Keratinocyte (primary cell): Measurements from ENCODE around the gene ADGRV1. TPM values are rescaled to one million over a fixed set of nuclear protein-coding genes. Genes with fewer than 3 reads are reported as not detected.

Source experiments
- DNase-seq: peaks from one replicate; pipeline ENCODE4 v3.0.0-alpha.2; 2011; ENCODE audit warnings: low read depth, missing footprints, low spot score
- FAIRE-seq: peaks from 2 replicates; lab custom pipeline; 2011; peaks lifted over from hg19 to GRCh38; lab: Jason Lieb, UNC
- H2AFZ ChIP-seq: 2 replicates; pipeline ENCODE4 v1.6.0; 2012; ENCODE audit warnings: low read length, control low read depth, inconsistent platforms; ENCODE audit not compliant: control insufficient read depth
- H3K27ac ChIP-seq: 2 replicates; pipeline ENCODE4 v1.5.1; 2011; ENCODE audit warnings: low read length; ENCODE audit not compliant: control insufficient read depth, insufficient read depth
- H3K27me3 ChIP-seq: 3 replicates; pipeline ENCODE4 v1.6.0; 2011; ENCODE audit warnings: low read length; ENCODE audit not compliant: control insufficient read depth, insufficient read depth; ENCODE audit errors: extremely low read depth
- H3K36me3 ChIP-seq, 2 experiments: 2 replicates in 1 of 2; 3 replicates in 1 of 2; pipeline ENCODE4 v1.5.1; 2011; ENCODE audit warnings: low read length in 2 of 2, mild to moderate bottlenecking in 1 of 2; ENCODE audit not compliant: control insufficient read depth in 2 of 2, insufficient read depth in 2 of 2; ENCODE audit errors: extremely low read depth in 1 of 2
- H3K4me1 ChIP-seq: 3 replicates; pipeline ENCODE4 v1.5.1; 2011; ENCODE audit warnings: low read length; ENCODE audit not compliant: control insufficient read depth, insufficient read depth; ENCODE audit errors: extremely low read depth
- H3K4me2 ChIP-seq: 3 replicates; pipeline ENCODE4 v1.6.0; 2011; ENCODE audit warnings: low read depth, low read length; ENCODE audit not compliant: control insufficient read depth, insufficient read depth; ENCODE audit errors: extremely low read depth
- H3K4me3 ChIP-seq, 3 experiments: fragments of 200-600 bp in 1 of 3; sonication (generic) in 1 of 3; 2 replicates in 2 of 3; 3 replicates in 1 of 3; pipeline ENCODE4 v1.5.1; 2011 to 2016; ENCODE audit warnings: low read length in 3 of 3, mild to moderate bottlenecking in 3 of 3, control low read depth in 2 of 3, inconsistent platforms in 1 of 3, low read depth in 1 of 3, mixed read lengths in 1 of 3, mixed run types in 1 of 3, moderate library complexity in 1 of 3; ENCODE audit not compliant: control insufficient read depth in 2 of 3, insufficient read depth in 2 of 3; ENCODE audit errors: extremely low read depth in 1 of 3
- H3K79me2 ChIP-seq: 2 replicates; pipeline ENCODE4 v1.6.0; 2012; ENCODE audit warnings: low read length; ENCODE audit not compliant: control insufficient read depth, insufficient read depth
- H3K9ac ChIP-seq: 3 replicates; pipeline ENCODE4 v1.6.0; 2011; ENCODE audit warnings: low read length; ENCODE audit not compliant: control insufficient read depth, insufficient read depth; ENCODE audit errors: extremely low read depth
- H3K9me1 ChIP-seq: 3 replicates; pipeline ENCODE4 v1.6.0; 2011; ENCODE audit warnings: low read length; ENCODE audit not compliant: control insufficient read depth, insufficient read depth; ENCODE audit errors: extremely low read depth
- H3K9me3 ChIP-seq: 2 replicates; pipeline ENCODE4 v1.5.1; 2012; ENCODE audit warnings: low read depth, low read length; ENCODE audit not compliant: control insufficient read depth
- H4K20me1 ChIP-seq: 3 replicates; pipeline ENCODE4 v1.6.0; 2011; ENCODE audit warnings: low read length; ENCODE audit not compliant: control insufficient read depth, insufficient read depth; ENCODE audit errors: extremely low read depth
- EZH2 ChIP-seq: IDR thresholded peaks from one replicate; pipeline ENCODE4 v1.6.1; 2012; ENCODE audit warnings: inconsistent platforms, mild to moderate bottlenecking, low read length, moderate library complexity
- dilution Hi-C: fragments of 300-500 bp; cut with MboI; formaldehyde crosslinking; loops from one replicate; pipeline ENCODE4 v1.7.0; 2020; ENCODE audit warnings: low sequenced_read_pairs; ENCODE audit not compliant: extremely low pct_ligation_motif_present
- polyA plus RNA-seq, 5 experiments: library from polyadenylated mRNA; depleted of rRNA in 3 of 5; stranded (reverse) in 3 of 5; stranded (forward) in 1 of 5; unstranded in 1 of 5; fragments of >200 nt; gene quantifications; 1 replicate in 1 of 5; 2 replicates in 3 of 5; 3 replicates in 1 of 5; pipeline versions ENCODE4 v1.2.1 to v1.2.3, GENCODE V29; 2011 to 2012; ENCODE audit warnings: missing spikeins in 2 of 5, low read depth in 1 of 5, low replicate concordance in 1 of 5
- TF ChIP-seq, protein P1 (sequence below), 3 experiments: IDR thresholded peaks in 1 of 3; conservative IDR thresholded peaks in 1 of 3; optimal IDR thresholded peaks in 1 of 3; 2 replicates in 2 of 3; 3 replicates in 1 of 3; pipeline versions ENCODE3 to v1.5.1; 2011; ENCODE audit warnings: low read length in 3 of 3, mild to moderate bottlenecking in 3 of 3, moderate library complexity in 2 of 3, control low read depth in 1 of 3, inconsistent platforms in 1 of 3; ENCODE audit not compliant: insufficient read depth in 2 of 3; ENCODE audit errors: extremely low read depth in 1 of 3

ADGRV1 gene
- polyA plus RNA-seq, 1 donor (not counting 4 experiments of a cell fraction or from before 2014, with no cell fraction given) = 0.05 TPM

DNA sequence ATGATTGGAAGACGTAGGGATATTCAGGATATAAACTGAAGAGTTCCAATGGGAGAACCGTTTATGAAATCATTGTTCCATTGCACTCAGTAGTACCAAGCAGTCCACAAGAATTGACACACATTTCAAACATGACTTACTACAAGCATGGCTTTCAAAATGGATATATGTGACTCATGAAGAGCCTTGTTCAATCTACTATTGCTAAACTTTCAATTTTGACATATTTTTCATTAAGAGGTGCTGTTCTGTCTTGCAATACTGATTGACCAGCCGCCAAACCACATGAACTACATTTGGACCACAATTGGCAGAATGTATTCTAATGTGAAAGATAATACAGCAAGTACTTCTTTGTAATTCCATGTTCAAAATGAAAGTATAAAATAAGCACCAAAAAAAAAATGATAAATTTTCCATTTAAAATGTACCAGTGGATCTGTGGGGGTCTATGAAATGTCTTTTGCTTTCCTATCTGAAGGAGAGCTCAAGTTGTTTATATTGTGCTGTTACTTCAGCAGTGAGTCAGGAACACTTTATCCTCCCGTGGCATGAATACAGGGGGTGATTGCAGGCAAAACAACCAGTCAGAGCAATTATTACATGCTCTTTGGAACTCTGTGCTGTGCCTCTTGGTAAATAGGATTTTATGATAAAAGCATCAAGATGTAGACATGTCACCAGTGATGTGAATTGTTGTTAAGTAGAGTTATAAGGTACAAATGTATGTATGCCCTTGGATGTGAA is 458.5 kb downstream of the ADGRV1 start:
- no peaks in the 10 kb centered on the region for H3K9me1 ChIP-seq
- no peaks in the 10 kb centered on the region for H3K27me3 ChIP-seq
- no peaks in the 10 kb centered on the region for H3K9me3 ChIP-seq
- H4K20me1 ChIP-seq = no peaks in the 10 kb centered on the region
- H3K36me3 ChIP-seq = no peaks in the 10 kb centered on the region
- TF ChIP-seq, protein P1, sequence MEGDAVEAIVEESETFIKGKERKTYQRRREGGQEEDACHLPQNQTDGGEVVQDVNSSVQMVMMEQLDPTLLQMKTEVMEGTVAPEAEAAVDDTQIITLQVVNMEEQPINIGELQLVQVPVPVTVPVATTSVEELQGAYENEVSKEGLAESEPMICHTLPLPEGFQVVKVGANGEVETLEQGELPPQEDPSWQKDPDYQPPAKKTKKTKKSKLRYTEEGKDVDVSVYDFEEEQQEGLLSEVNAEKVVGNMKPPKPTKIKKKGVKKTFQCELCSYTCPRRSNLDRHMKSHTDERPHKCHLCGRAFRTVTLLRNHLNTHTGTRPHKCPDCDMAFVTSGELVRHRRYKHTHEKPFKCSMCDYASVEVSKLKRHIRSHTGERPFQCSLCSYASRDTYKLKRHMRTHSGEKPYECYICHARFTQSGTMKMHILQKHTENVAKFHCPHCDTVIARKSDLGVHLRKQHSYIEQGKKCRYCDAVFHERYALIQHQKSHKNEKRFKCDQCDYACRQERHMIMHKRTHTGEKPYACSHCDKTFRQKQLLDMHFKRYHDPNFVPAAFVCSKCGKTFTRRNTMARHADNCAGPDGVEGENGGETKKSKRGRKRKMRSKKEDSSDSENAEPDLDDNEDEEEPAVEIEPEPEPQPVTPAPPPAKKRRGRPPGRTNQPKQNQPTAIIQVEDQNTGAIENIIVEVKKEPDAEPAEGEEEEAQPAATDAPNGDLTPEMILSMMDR (optimal IDR thresholded peaks at IDR 0.05 in 1 of 3, IDR thresholded peaks at IDR 0.05 in 1 of 3, conservative IDR thresholded peaks at IDR 0.05 in 1 of 3; ENCODE audit: extremely low read depth in 1 of 3, insufficient read depth in 2 of 3, low read length in 3 of 3) = no peak
- no peak for TF ChIP-seq EZH2
- dilution Hi-C loops = no loop called here
- no peak overlapping the region for H3K4me2 ChIP-seq
- no peak overlapping the region for H3K4me3 ChIP-seq
- no peak overlapping the region for H2AFZ ChIP-seq
- H3K79me2 ChIP-seq = no peaks in the 10 kb centered on the region
- H3K27ac ChIP-seq = no peak overlapping the region
- no peak overlapping the region for H3K9ac ChIP-seq
- H3K4me1 ChIP-seq = peaks cover 6% of the 10 kb centered on the region
- FAIRE-seq = no peak
- DNase-seq = no peak

DNA sequence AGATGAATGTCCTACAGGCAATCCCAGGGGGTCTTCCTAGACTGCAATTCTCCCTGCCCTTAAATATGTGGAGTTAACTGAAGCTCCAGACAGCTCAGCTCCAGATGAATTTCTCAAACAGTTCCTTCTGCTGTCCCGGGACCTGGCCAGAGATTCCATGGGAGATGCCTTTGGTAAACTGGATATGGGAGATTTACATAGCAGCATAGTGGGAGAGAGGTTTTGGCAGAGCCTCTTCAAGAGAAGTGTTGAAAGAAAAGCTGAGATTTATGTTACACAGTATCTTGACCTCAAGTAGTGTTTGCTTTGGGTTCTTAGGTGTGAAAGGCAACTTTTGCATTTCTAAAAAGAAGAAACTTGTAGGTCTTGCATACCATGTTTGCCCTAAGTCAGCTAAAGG is 459.6 kb downstream of the ADGRV1 start:
- no peak for TF ChIP-seq EZH2
- TF ChIP-seq, protein P1 (optimal IDR thresholded peaks at IDR 0.05 in 1 of 3, IDR thresholded peaks at IDR 0.05 in 1 of 3, conservative IDR thresholded peaks at IDR 0.05 in 1 of 3; ENCODE audit: extremely low read depth in 1 of 3, insufficient read depth in 2 of 3, low read length in 3 of 3) = no peak
- no peak overlapping the region for H3K9ac ChIP-seq
- no peak for FAIRE-seq
- no peak overlapping the region for H3K4me2 ChIP-seq
- no peaks in the 10 kb centered on the region for H3K9me1 ChIP-seq
- H3K4me1 ChIP-seq = peaks cover 6% of the 10 kb centered on the region
- H3K9me3 ChIP-seq = no peaks in the 10 kb centered on the region
- no peaks in the 10 kb centered on the region for H3K27me3 ChIP-seq
- H3K4me3 ChIP-seq = no peak overlapping the region
- H4K20me1 ChIP-seq = no peaks in the 10 kb centered on the region
- H3K36me3 ChIP-seq = no peaks in the 10 kb centered on the region
- dilution Hi-C loops = no loop called here
- H3K79me2 ChIP-seq = no peaks in the 10 kb centered on the region
- DNase-seq = no peak
- no peak overlapping the region for H2AFZ ChIP-seq
- H3K27ac ChIP-seq = no peak overlapping the region
